SK-N-SH (cell line): ENCODE data around the gene RPS6KA2. TPM values are rescaled to one million over a fixed set of nuclear protein-coding genes. Genes with fewer than 3 reads are reported as not detected.

Experiments
- CTCF ChIA-PET: fragments of 300-600, 350-600 bp; formaldehyde crosslinking; extraction: SDS; loops from one replicate; lab custom pipeline; 2021; lab: Yijun Ruan, JAX
- POLR2A ChIA-PET: fragments of 350-600 bp; sonication (Branson Sonifier 250); formaldehyde crosslinking; extraction: SDS; loops from one replicate; lab custom pipeline; 2020; ENCODE audit warnings: antibody characterized with exemption, inconsistent platforms; lab: Yijun Ruan, JAX
- DNase-seq: peaks from one replicate; pipeline ENCODE4 v3.0.0; 2012
- H2AFZ ChIP-seq: fragments of 200-600 bp; sonication (generic); 2 replicates; pipeline ENCODE4 v1.8.1; 2016; ENCODE audit warnings: antibody characterized with exemption, mild to moderate bottlenecking, low read depth
- H3F3A ChIP-seq: fragments of 200-600 bp; sonication (generic); replicated peaks from 2 replicates; pipeline ENCODE3; 2016; ENCODE audit warnings: antibody characterized with exemption, mild to moderate bottlenecking; ENCODE audit not compliant: insufficient read depth
- H3K27ac ChIP-seq, 2 experiments: fragments of 200-500 bp in 1 of 2; fragments of 200-600 bp in 1 of 2; sonication (Bioruptor generic) in 1 of 2; sonication (generic), shearing (Covaris generic) in 1 of 2; 2 replicates each; pipeline versions ENCODE4 v1.5.1 to v1.6.1; 2014 to 2016; ENCODE audit warnings: low read depth in 2 of 2, inconsistent platforms in 1 of 2, low read length in 1 of 2, mild to moderate bottlenecking in 1 of 2, mixed read lengths in 1 of 2
- H3K27me3 ChIP-seq: fragments of 200-600 bp; sonication (generic), shearing (Covaris generic); 2 replicates; pipeline ENCODE4 v1.6.1; 2016; ENCODE audit warnings: mixed run types; ENCODE audit not compliant: insufficient read depth
- H3K36me3 ChIP-seq, 2 experiments: fragments of 200-500 bp in 1 of 2; fragments of 200-600 bp in 1 of 2; sonication (Bioruptor generic) in 1 of 2; sonication (generic) in 1 of 2; replicated peaks in 1 of 2; 2 replicates each; pipeline versions ENCODE3 to v1.5.1; 2014 to 2016; ENCODE audit warnings: low read length in 1 of 2, mild to moderate bottlenecking in 1 of 2; ENCODE audit not compliant: insufficient read depth in 2 of 2, control insufficient read depth in 1 of 2
- H3K4me1 ChIP-seq, 2 experiments: fragments of 200-500 bp in 1 of 2; fragments of 200-600 bp in 1 of 2; sonication (Bioruptor generic) in 1 of 2; sonication (generic), shearing (Covaris generic) in 1 of 2; 2 replicates each; pipeline versions ENCODE4 v1.5.1 to v1.6.1; 2014 to 2016; ENCODE audit warnings: low read depth in 1 of 2, low read length in 1 of 2, mixed run types in 1 of 2; ENCODE audit not compliant: insufficient read depth in 2 of 2, control insufficient read depth in 1 of 2
- H3K4me2 ChIP-seq: fragments of 200-600 bp; sonication (generic), shearing (Covaris generic); 2 replicates; pipeline ENCODE4 v1.6.1; 2017; ENCODE audit warnings: mixed run types
- H3K4me3 ChIP-seq, 2 experiments: fragments of 200-500 bp in 1 of 2; fragments of 200-600 bp in 1 of 2; sonication (Bioruptor generic) in 1 of 2; sonication (generic), shearing (Covaris generic) in 1 of 2; 2 replicates each; pipeline versions ENCODE4 v1.5.1 to v1.8.1; 2014 to 2016; ENCODE audit warnings: low read depth in 2 of 2, inconsistent platforms in 1 of 2, low read length in 1 of 2, mild to moderate bottlenecking in 1 of 2, mixed read lengths in 1 of 2, moderate library complexity in 1 of 2
- H3K79me2 ChIP-seq: fragments of 200-600 bp; sonication (generic); 2 replicates; pipeline ENCODE4 v1.8.1; 2017; ENCODE audit warnings: mild to moderate bottlenecking; ENCODE audit not compliant: insufficient read depth
- H3K9ac ChIP-seq: fragments of 200-600 bp; sonication (generic); 2 replicates; pipeline ENCODE4 v1.6.1; 2017; ENCODE audit warnings: mixed run types
- H3K9me2 ChIP-seq: fragments of 200-600 bp; sonication (generic); 2 replicates; pipeline ENCODE4 v1.6.1; 2017; ENCODE audit warnings: mixed run types
- H3K9me3 ChIP-seq: fragments of 200-600 bp; sonication (generic); 2 replicates; pipeline ENCODE4 v1.6.1; 2017; ENCODE audit warnings: mixed run types, mild to moderate bottlenecking, moderate library complexity
- H4K20me1 ChIP-seq: fragments of 200-600 bp; sonication (generic); 2 replicates; pipeline ENCODE4 v1.6.1; 2017; ENCODE audit warnings: mild to moderate bottlenecking, mixed run types; ENCODE audit not compliant: insufficient read depth
- EP300 ChIP-seq, 2 experiments: IDR thresholded peaks; 2 replicates each; pipeline versions ENCODE4 v1.4.0 to v1.6.1; 2012; ENCODE audit warnings: borderline replicate concordance in 1 of 2, low read depth in 1 of 2, low read length in 1 of 2
- EZH2phosphoT487 ChIP-seq: fragments of 200-600 bp; sonication (generic); IDR thresholded peaks from 2 replicates; pipeline ENCODE4 v1.6.1; 2017; ENCODE audit warnings: low read depth, mixed run types, mild to moderate bottlenecking, antibody characterized with exemption, moderate library complexity, borderline replicate concordance
- GABPA ChIP-seq: IDR thresholded peaks from 2 replicates; pipeline ENCODE4 v1.4.0; 2012; ENCODE audit warnings: low read depth, mild to moderate bottlenecking
- GATA2 ChIP-seq: sonication (generic); formaldehyde crosslinking; IDR thresholded peaks from 2 replicates; pipeline ENCODE4 v1.5.0; 2020; ENCODE audit warnings: mild to moderate bottlenecking, missing genetic modification reagents
- JUND ChIP-seq: IDR thresholded peaks from 2 replicates; pipeline ENCODE4 v1.4.0; 2012
- NFIC ChIP-seq: IDR thresholded peaks from 2 replicates; pipeline ENCODE4 v1.4.0; 2012; ENCODE audit warnings: borderline replicate concordance
- REST ChIP-seq: IDR thresholded peaks from 2 replicates; pipeline ENCODE4 v1.6.1; 2012; ENCODE audit warnings: mild to moderate bottlenecking, low read depth, low read length, moderate library complexity
- TAF1 ChIP-seq: IDR thresholded peaks from 2 replicates; pipeline ENCODE4 v1.6.1; 2012; ENCODE audit warnings: low read depth, mild to moderate bottlenecking, low read length, moderate library complexity, borderline replicate concordance
- TEAD4 ChIP-seq: IDR thresholded peaks from 2 replicates; pipeline ENCODE4 v1.4.0; 2012; ENCODE audit warnings: mild to moderate bottlenecking, borderline replicate concordance; ENCODE audit not compliant: insufficient read depth
- USF1 ChIP-seq: IDR thresholded peaks from 2 replicates; pipeline ENCODE4 v1.4.0; 2012; ENCODE audit warnings: low read depth, borderline replicate concordance
- WGBS: methylation state at CpG from one replicate; pipeline ENCODE4 v1.1.6; 2017; ENCODE audit warnings: low lambda C conversion rate; 5-methylcytosine and 5-hydroxymethylcytosine counted together
- polyA plus RNA-seq, 3 experiments: library from polyadenylated mRNA; depleted of rRNA; stranded (reverse); fragments of >200 nt; gene quantifications; 2 replicates each; pipeline ENCODE4 v1.2.3, GENCODE V29; 2012

RPS6KA2 gene
- polyA plus RNA-seq, 1 of the 3 experiments (the other 2 are of a cell fraction): 59.5 TPM

- H3K27me3 ChIP-seq: no peaks in the 10 kb centered on the region
Observed at GRCh38 chr6:166673309-166673708, 46.3 kb upstream of the RPS6KA2 start.

GRCh38 chr6:166672624-166673206 lies 45.7 kb upstream of the RPS6KA2 start:
- Histone ChIP-seq H3K9ac (no peak overlapping the region), H4K20me1 (no peaks in the 10 kb centered on the region), H3F3A (no peaks in the 10 kb centered on the region), H3K79me2 (no peaks in the 10 kb centered on the region), H3K4me1 (peaks cover 0 to 34% of the 10 kb centered on the region in 2 experiments; a peak in 3 of 4 replicates), H3K9me2 (no peaks in the 10 kb centered on the region), H3K27me3 (no peaks in the 10 kb centered on the region), H3K4me2 (no peak overlapping the region), H3K36me3 (no peaks in the 10 kb centered on the region), H2AFZ (no peak overlapping the region), H3K9me3 (no peaks in the 10 kb centered on the region), H3K27ac (no peak overlapping the region; a peak in 1 of 4 replicates), H3K4me3 (no peak overlapping the region)
- WGBS: 72% methylated on average over 8 of the region's 14 CpGs
- POLR2A ChIA-PET: interaction anchor here (1.0 kb wide), 1 partner anchor 46 kb away, joined by 3 read pairs; the partner anchor contains the start of gene RPS6KA2
- CTCF ChIA-PET: interaction anchor here (1.1 kb wide), 1 partner anchor 45 kb away, joined by 4 read pairs; no protein-coding TSS in a partner anchor
- DNase-seq: peak; percentile 47
- no peak for TF ChIP-seq TEAD4
- no peak for TF ChIP-seq REST
- TF ChIP-seq USF1: no peak
- no peak for TF ChIP-seq NFIC
- TF ChIP-seq TAF1: no peak
- TF ChIP-seq EZH2phosphoT487: no peak
- no peak for TF ChIP-seq JUND

More at GRCh38 chr6:166673309-166673708, 46.3 kb upstream of the RPS6KA2 start:
- POLR2A ChIA-PET: interaction anchor here (1.0 kb wide), 1 partner anchor 47 kb away, joined by 3 read pairs; the partner anchor contains the start of gene RPS6KA2
- no peaks in the 10 kb centered on the region for H3K79me2 ChIP-seq
- DNase-seq: peak; percentile 40
- H3K9me3 ChIP-seq: no peaks in the 10 kb centered on the region
- TF ChIP-seq GATA2 (no peak), GABPA (no peak), REST (no peak), JUND (no peak), EZH2phosphoT487 (no peak), USF1 (no peak), EP300 (IDR thresholded peaks at IDR 0.05; ENCODE audit: borderline replicate concordance in 1 of 2, low read depth in 1 of 2, low read length in 1 of 2) (no peak)
- H3K9me2 ChIP-seq: no peaks in the 10 kb centered on the region
- no peak overlapping the region for H2AFZ ChIP-seq
- H3F3A ChIP-seq: no peaks in the 10 kb centered on the region
- CTCF ChIA-PET: interaction anchor here (1.1 kb wide), 1 partner anchor 44 kb away, joined by 4 read pairs; no protein-coding TSS in a partner anchor
- no peak overlapping the region for H3K4me3 ChIP-seq
- no peaks in the 10 kb centered on the region for H3K36me3 ChIP-seq
- no peak overlapping the region for H3K4me2 ChIP-seq
- H3K27ac ChIP-seq: no peak overlapping the region
- H3K4me1 ChIP-seq: peaks cover 0 to 34% of the 10 kb centered on the region in 2 experiments; a peak in 3 of 4 replicates
- no peaks in the 10 kb centered on the region for H4K20me1 ChIP-seq
- H3K9ac ChIP-seq: no peak overlapping the region
- 94% methylated on average over 3 of the region's 6 CpGs for WGBS
